NCI-H2196 treated with DMSO at 0.1 percent for 48 hours (cell line): ENCODE results near the gene SBSN.
A peak's percentile ranks its signal among the peaks of the same experiment; 100 is the strongest.

Experiments used
- DNase-seq: peaks from one replicate; lab custom pipeline; 2025; ENCODE audit not compliant: unreplicated experiment; lab: John Stamatoyannopoulos, UW

Gene SBSN

GRCh38 chr19:35508129-35508528, 20.0 kb downstream of the SBSN start:
- no peak for DNase-seq

GRCh38 chr19:35507561-35507960, 20.6 kb downstream of the SBSN start:
- no peak for DNase-seq

- DNase-seq = no peak
These were observed 22.1 kb downstream of the SBSN start for GRCh38 chr19:35506011-35506410.

DNA sequence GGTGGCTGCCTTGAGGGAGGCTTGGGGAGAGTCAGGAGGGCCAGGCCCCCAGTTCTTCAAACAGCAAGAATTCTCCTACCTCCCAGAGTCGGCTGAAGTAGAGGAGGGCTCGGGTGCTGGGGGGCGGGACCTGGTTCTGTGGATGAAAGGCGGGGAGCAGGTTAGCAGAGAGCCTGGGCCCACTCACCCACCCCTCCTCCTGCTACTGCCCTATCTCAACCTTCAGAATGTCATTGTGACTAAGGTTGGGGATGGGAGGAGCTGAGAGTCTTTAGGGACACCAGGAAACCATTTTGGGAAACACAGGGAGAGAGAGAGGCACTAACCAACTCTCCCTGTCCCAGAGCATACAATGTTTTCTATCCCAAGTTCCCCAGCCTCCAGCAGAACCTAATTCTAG, 25.4 kb downstream of the SBSN start:
- no peak for DNase-seq

DNA sequence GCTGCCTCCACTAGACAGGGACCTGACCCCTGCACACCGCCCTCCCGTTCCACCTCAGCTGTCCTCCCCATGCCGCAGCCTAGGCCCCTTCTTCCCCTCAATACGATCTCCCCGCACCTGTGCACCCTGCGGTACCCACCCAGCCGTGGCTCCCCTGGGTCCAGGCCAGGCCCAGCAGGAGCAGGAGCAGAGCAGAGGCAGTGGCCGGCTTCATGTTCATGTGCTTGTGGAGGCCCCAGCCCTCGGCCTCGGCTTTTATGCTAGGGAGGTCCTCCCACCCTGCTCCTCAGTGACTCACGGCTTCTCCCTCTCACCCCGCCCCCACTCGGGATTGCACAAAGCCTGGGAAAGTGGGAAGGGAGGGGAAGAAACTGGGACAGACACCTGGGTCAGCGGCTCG, 26.4 kb downstream of the SBSN start:
- no peak for DNase-seq

- DNase-seq = no peak
These were observed 27.5 kb downstream of the SBSN start for GRCh38 chr19:35500611-35501010.

DNA sequence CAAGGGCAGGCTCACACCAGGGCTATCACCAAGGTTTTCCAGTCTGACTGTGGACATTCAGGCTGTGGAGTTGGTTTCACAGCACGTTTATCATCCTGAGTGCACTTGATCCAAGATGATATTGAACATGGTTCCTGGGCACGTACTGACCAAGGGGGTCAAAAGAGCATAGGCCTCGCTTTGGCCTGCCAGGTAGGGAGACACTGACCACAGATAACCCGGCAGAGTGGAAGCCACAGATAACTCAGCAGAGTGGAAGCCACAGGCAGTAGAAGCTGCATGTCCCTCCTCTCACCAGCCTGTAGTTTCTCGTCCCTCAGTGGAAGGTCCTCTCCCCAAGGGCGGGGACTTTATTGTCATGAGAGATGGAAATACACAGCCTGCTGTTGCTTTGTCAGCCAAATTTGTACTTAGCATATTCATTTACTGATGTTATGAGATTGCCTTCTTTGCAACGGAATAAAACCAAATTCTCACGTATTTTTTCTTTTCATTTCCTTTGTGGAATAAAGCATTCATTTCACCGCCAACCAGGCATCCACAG, 29.1 kb downstream of the SBSN start:
- DNase-seq = no peak

GRCh38 chr19:35498220-35498619, 29.9 kb downstream of the SBSN start:
- DNase-seq = no peak

DNA sequence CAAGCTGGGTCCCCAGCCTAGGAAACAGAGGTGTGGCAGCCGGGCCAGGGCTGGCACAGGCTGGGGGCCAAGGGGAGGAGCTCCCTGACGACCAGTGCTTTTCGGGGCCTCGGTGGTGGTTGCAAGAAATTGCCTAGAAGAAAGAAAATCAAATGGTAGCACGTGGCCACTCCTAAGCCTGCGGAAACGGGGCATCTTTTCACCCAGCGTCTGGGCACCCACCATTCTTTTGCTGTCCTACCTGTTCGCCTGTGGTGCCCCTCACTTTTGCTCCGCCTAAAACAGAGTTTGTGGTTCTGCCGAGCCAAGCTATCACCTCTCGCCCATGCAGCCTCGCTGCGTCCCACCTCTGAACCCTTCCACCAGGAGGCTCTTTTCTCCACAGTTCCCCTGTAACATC, 30.7 kb downstream of the SBSN start:
- no peak for DNase-seq

DNA sequence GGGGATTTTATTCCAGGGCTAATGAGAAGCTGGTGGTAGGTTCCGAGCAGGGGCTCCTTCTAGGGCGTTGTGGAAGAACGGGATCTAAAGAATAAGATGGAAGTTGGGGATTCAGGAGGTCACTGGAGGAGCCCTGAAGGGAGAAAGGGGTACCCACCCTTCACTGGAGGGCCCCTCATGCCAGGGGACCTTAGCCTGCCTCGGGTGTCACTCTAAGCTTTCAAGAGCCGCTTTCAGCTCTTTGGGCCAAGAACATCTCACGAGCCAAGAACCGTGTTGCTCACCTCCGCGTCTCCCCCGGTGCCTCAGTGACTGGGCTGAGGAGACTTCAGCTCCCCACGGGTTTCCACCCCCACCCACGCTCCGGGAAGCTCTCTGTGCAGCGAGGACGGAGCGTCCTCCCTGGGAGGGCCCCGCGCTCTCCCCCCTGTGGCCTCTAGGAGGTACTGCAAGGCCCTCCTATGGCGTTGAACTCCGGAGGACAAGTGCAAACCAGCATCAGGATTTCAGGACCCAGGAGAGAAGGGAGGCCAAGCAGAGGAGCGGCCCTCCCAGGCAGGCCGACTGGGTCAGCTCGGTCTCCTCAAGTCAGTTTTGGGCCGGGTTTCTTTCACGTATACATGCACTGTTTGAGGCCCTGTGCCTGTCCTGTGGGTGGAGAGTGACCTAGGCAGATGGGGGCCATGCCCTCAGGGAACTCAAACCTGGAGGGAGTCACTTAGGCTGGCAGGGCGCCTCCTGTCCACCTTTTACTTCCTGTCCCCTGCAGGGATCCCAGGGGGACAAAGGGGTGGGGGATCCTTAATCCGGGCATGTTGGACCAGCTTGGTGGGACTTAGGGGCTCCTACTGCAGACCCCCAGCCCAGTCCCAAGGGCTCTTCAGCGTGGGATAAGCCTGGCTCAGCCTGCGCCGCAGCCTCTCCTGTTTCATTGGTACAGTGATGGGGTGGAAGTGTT, 32.7 kb downstream of the SBSN start:
- peak; percentile 69 for DNase-seq

DNA sequence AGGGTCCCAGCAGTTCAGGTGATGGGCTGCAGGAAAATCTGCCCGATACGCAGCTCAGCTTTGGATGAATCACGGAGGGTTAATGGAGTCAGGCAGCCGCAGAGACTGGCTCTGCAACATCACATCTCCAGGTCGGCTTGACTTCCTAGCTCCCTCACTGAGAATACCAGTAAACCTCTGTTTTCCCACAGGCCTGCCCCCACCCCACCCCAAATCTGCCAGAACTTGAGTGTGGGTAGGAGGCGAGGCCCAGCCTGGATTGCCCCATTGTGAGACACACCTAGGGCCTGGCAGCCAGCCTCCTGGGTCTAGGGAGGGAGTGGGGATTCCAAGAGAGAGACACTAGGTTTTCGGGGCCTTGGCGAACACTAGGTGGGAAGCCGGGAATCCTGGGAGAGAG, 34.1 kb downstream of the SBSN start:
- DNase-seq = no peak

- no peak for DNase-seq
These were observed 36.2 kb downstream of the SBSN start for GRCh38 chr19:35491836-35492360.

- DNase-seq = no peak
These were observed 37.7 kb downstream of the SBSN start, which contains the start of gene KRTDAP for GRCh38 chr19:35490364-35490763. Gene KRTDAP, minus strand, starts transcription at chr19:35490464. Its CDS starts 22 bp downstream, at chr19:35490442.

GRCh38 chr19:35488677-35489076, 39.4 kb downstream of the SBSN start:
- no peak for DNase-seq

- no peak for DNase-seq
These were observed 40.4 kb downstream of the SBSN start for GRCh38 chr19:35487656-35488182.

GRCh38 chr19:35486268-35486708, 41.8 kb downstream of the SBSN start:
- no peak for DNase-seq

GRCh38 chr19:35484252-35485036, 43.7 kb downstream of the SBSN start:
- no peak for DNase-seq

DNA sequence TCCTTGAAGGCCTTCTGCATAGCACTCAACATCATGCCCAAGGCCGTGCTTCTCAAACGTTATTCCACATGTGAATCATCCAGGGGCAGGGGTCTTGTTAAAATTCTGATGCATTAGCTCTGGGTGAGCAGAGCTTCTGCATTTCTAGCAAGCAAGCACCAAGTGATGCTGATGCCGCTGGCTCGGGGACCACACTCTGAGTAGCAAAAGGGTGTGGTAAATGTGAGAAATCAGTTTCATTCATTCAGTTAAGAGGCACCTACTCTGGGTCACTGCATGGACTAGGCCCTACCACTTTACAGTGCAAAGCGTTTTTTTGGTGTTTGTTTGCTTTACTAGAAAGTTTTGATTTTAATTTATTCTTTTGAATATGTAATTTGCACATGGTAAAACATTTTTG, 45.0 kb downstream of the SBSN start:
- DNase-seq = no peak

- DNase-seq = no peak
These were observed 49.1 kb downstream of the SBSN start for GRCh38 chr19:35478794-35479677.

GRCh38 chr19:35476149-35476548, 52.0 kb downstream of the SBSN start:
- no peak for DNase-seq
